GM19452 (cell line): ENCODE data around the gene SNED1.

Experiments used
- ATAC-seq: cut with Tn5 transposase; IDR thresholded peaks from one replicate; pipeline ENCODE4 v1.9.1; 2021; ENCODE audit not compliant: unreplicated experiment

SNED1 gene

DNA sequence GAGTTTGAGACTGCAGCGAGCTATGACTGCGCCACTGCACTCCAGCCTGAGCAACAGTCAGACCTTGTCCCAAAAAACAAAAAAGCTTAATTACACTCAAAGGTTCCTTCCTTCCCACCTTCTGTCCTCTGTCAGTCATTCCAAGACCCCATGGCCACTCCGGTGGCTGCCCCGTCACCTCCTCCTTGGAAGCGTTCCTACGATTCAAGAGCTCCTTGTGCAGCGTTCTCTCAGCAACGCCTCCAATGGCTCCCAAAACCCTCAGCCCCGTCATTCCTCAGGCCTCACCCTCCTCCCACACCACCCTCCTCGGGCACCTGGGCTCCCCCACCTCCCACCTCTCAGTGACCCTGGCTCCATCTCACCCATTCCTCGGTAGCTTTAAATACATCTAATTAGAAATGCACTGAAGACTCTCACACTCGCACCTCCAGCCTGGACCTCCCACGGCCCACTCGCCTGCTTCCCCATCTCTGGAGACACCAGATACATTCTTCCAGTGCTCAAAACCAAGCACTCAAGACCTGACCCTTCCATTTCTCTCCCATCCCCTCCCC lies 142.9 kb downstream of the SNED1 start:
- ATAC-seq: no peak

DNA sequence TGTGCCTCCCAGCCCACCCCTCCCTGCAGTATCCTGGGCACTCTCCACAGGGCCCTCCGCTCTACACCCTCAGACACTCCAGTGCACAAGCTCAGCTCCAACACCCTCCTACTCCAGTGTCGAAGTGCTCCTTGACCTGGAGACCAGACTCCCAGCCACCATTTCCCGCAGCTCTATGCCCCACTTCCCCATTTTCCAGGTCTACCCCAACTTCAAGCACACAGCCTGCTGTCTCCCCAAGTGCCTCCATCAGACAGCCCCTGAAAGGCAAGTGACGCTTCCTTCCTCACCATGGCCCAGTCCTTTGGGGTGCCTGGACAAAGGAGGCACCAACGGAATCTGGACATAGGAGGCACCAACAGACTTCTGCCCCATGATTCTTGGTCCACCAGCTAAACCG lies 143.6 kb downstream of the SNED1 start:
- no peak for ATAC-seq

DNA sequence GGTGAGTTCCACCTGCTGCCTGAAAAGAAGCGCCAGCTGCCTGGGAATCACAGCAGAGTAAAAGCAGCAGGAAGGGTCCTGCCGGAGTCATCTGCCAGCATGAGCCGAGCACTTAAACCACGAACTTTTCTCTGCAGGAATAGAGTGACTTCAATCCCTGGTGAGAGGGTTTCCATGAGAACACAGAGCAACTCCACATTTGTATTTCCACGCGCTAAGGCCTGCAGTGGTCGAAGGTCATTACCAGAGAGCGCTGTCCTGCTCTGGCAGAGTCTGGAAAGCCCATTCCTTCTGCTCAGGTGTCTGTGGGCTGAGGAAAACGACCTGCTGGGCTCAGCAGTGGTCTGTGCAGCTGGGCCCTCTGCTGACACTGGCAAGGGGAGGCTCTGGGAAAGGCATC lies 144.2 kb downstream of the SNED1 start:
- no peak for ATAC-seq
